ENCODE data around the gene MAP4K3. TPM values are rescaled to one million over a fixed set of nuclear protein-coding genes. Genes with fewer than 3 reads are reported as not detected.

The MAP4K3 gene
- total RNA-seq, 1 experiment from 2014 or later, result 35.5 TPM

- Histone ChIP-seq H3K4me3 (ENCODE audit: low read depth, low read length, poor library complexity, severe bottlenecking) (no peak overlapping the region), H3K27me3 (replicated peaks; ENCODE audit: insufficient read depth, low read depth, low read length, poor library complexity) (no peaks in the 10 kb centered on the region), H3K9me3 (ENCODE audit: low read depth, low read length, poor library complexity, severe bottlenecking) (no peaks in the 10 kb centered on the region), H3K4me1 (ENCODE audit: insufficient read depth, low read length, poor library complexity, severe bottlenecking) (peaks cover 32% of the 10 kb centered on the region), H3K36me3 (ENCODE audit: insufficient read depth, low read length, poor library complexity, severe bottlenecking) (no peaks in the 10 kb centered on the region), H3K27ac (ENCODE audit: low read depth, low read length, poor library complexity, severe bottlenecking) (no peak overlapping the region)
- no peak for DNase-seq (ENCODE audit: low spot score)
- intact Hi-C loops (cut with micrococcal nuclease; ENCODE audit: unreplicated experiment), result no loop called here
- POLR2A ChIA-PET (ENCODE audit: low non-redundant PET), result no interaction called here
- CTCF ChIA-PET, result no interaction called here
- BruUV-seq (replicated peaks), result no TSS peak
- TF ChIP-seq EZH2 (IDR thresholded peaks at IDR 0.05; ENCODE audit: borderline replicate concordance, low read depth, low read length, poor library complexity, severe bottlenecking), result no peak
- TF ChIP-seq CTCF (conservative IDR thresholded peaks at IDR 0.05; ENCODE audit: low read depth, low read length), result no peak
Measured at GRCh38 chr2:39403311-39403710, 33.8 kb downstream of the MAP4K3 start.

- TF ChIP-seq EZH2 (IDR thresholded peaks at IDR 0.05; ENCODE audit: borderline replicate concordance, low read depth, low read length, poor library complexity, severe bottlenecking) (no peak), CTCF (conservative IDR thresholded peaks at IDR 0.05; ENCODE audit: low read depth, low read length) (no peak)
- intact Hi-C loops (cut with micrococcal nuclease; ENCODE audit: unreplicated experiment), result no loop called here
Measured at GRCh38 chr2:39401319-39401718, 35.8 kb downstream of the MAP4K3 start.

GRCh38 chr2:39399570-39399969 lies 37.5 kb downstream of the MAP4K3 start:
- TF ChIP-seq EZH2 (IDR thresholded peaks at IDR 0.05; ENCODE audit: borderline replicate concordance, low read depth, low read length, poor library complexity, severe bottlenecking), result no peak
- no peak for TF ChIP-seq CTCF (conservative IDR thresholded peaks at IDR 0.05; ENCODE audit: low read depth, low read length)
- Histone ChIP-seq H3K9me3 (ENCODE audit: low read depth, low read length, poor library complexity, severe bottlenecking) (no peaks in the 10 kb centered on the region), H3K4me3 (ENCODE audit: low read depth, low read length, poor library complexity, severe bottlenecking) (no peak overlapping the region), H3K27ac (ENCODE audit: low read depth, low read length, poor library complexity, severe bottlenecking) (no peak overlapping the region), H3K36me3 (ENCODE audit: insufficient read depth, low read length, poor library complexity, severe bottlenecking) (no peaks in the 10 kb centered on the region), H3K4me1 (ENCODE audit: insufficient read depth, low read length, poor library complexity, severe bottlenecking) (peaks cover 23% of the 10 kb centered on the region), H3K27me3 (replicated peaks; ENCODE audit: insufficient read depth, low read depth, low read length, poor library complexity) (no peaks in the 10 kb centered on the region)
- no peak for DNase-seq (ENCODE audit: low spot score)
- CTCF ChIA-PET, result no interaction called here
- intact Hi-C loops (cut with micrococcal nuclease; ENCODE audit: unreplicated experiment), result no loop called here
- no TSS peak for BruUV-seq (replicated peaks)
- POLR2A ChIA-PET (ENCODE audit: low non-redundant PET), result no interaction called here

More at GRCh38 chr2:39401319-39401718, 35.8 kb downstream of the MAP4K3 start:
- CTCF ChIA-PET, result no interaction called here
- Histone ChIP-seq H3K4me1 (ENCODE audit: insufficient read depth, low read length, poor library complexity, severe bottlenecking) (peaks cover 13% of the 10 kb centered on the region), H3K36me3 (ENCODE audit: insufficient read depth, low read length, poor library complexity, severe bottlenecking) (no peaks in the 10 kb centered on the region), H3K9me3 (ENCODE audit: low read depth, low read length, poor library complexity, severe bottlenecking) (no peaks in the 10 kb centered on the region), H3K27me3 (replicated peaks; ENCODE audit: insufficient read depth, low read depth, low read length, poor library complexity) (no peaks in the 10 kb centered on the region), H3K27ac (ENCODE audit: low read depth, low read length, poor library complexity, severe bottlenecking) (no peak overlapping the region), H3K4me3 (ENCODE audit: low read depth, low read length, poor library complexity, severe bottlenecking) (no peak overlapping the region)
- POLR2A ChIA-PET (ENCODE audit: low non-redundant PET), result no interaction called here
- no peak for DNase-seq (ENCODE audit: low spot score)
- BruUV-seq (replicated peaks), result no TSS peak

Data from A673 (cell line).